Right cardiac atrium (tissue), 5 donors: Measurements from ENCODE around the gene PTP4A2. TPM values are rescaled to one million over a fixed set of nuclear protein-coding genes. Genes with fewer than 3 reads are reported as not detected.

Source experiments
- ATAC-seq, 2 donors: fragments of 200-7000 bp; cut with Tn5 transposase; one replicate each; pipeline versions ENCODE4 v1.8.0 to v1.9.1; 2020; ENCODE audit warnings: moderate library complexity in 2 of 2, mild to moderate bottlenecking in 1 of 2
- DNase-seq, 3 donors: peaks; one replicate each; pipeline ENCODE4 v3.0.0-alpha.2; 2020
- H3K27ac ChIP-seq: one replicate; pipeline ENCODE4 v1.5.1; 2013; ENCODE audit warnings: mild to moderate bottlenecking, low read length, control low read depth, moderate library complexity
- H3K27me3 ChIP-seq: one replicate; pipeline ENCODE4 v1.6.1; 2013; ENCODE audit not compliant: control insufficient read depth, insufficient read depth
- H3K4me1 ChIP-seq: one replicate; pipeline ENCODE4 v1.6.1; 2013; ENCODE audit warnings: low read length; ENCODE audit not compliant: control insufficient read depth, insufficient read depth
- H3K4me3 ChIP-seq: one replicate; pipeline ENCODE4 v1.5.1; 2013; ENCODE audit warnings: low read length, control low read depth
- H3K9me3 ChIP-seq: one replicate; pipeline ENCODE4 v1.6.1; 2013; ENCODE audit warnings: low read length; ENCODE audit not compliant: control insufficient read depth
- WGBS: extraction: QIAGEN DNeasy Blood & Tissue Kit; methylation state at CpG from one replicate; pipeline ENCODE4 v1.1.7; 2013; 5-methylcytosine and 5-hydroxymethylcytosine counted together
- intact Hi-C, 4 donors: fragments of 100-400 bp; cut with DNase I; formaldehyde crosslinking; loops; one replicate each; pipeline versions ENCODE4 v1.11.0 to v1.14.0; 2022 to 2023
- polyA plus RNA-seq: library from polyadenylated mRNA; stranded (reverse); fragments of 200-250 nt; gene quantifications from one replicate; pipeline ENCODE4 v1.2.3, GENCODE V29; 2013
- total RNA-seq, 4 donors: library from RNA; stranded (reverse); fragmentation: NEBNext Ultra II Directional; extraction: Animal tissue kit (Norgen Biotek cat#: 25700); gene quantifications; one replicate each; pipeline ENCODE4 v1.2.1, GENCODE V29; 2021
- donor health status: healthy with polysubstance abuse.
- donor health status: DM: no; HTN: yes; CAD: no.
- donor health status: DM: no; HTN: no; CAD: no.
- donor health status: DM: no; HTN: yes; CAD: no; lungs with severe emphysema.
- donor health status: DM: yes; HTN: yes; CAD: no.

The PTP4A2 gene
- total and polyA plus RNA-seq, 5 donors: 158 to 558 (median 415) TPM

DNA sequence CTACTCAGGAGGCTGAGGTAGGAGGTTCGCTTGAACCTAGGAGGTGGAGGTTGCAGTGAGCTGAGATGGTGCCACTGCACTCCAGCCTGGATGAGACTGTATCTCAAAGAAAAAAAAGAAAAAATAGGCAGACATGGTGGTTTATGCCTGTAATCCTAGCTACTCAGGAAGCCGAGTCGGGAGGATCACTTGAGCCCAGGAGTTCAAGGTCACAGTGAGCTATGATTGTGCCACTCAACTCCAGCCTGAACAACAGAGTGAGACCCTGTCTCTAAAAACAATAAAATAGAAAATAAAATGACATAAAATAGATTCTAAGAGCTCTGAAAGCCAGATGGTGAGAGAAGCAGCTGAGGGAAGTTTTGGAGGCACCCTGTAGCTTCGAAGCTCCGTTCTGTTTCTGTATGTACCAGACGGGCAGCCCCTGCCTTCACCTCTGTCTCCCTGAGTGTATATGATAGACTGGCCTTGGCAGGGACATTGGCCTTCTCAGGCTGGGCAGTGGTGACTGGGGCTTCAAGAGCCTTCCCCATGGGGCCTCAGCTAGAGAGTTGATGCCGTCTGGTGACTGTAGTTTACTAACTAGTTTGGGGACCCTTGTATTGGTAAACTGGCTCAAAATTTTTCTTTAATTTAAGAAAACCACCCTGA lies 68.0 kb downstream of the PTP4A2 start:
- 86% methylated on average over 7 of the region's 7 CpGs for WGBS
- intact Hi-C loops: no loop called here
- DNase-seq (no peak), ATAC-seq (no peak)
- no peak overlapping the region for H3K4me3 ChIP-seq
- H3K4me1 ChIP-seq: no peaks in the 10 kb centered on the region
- H3K9me3 ChIP-seq: no peaks in the 10 kb centered on the region
- no peaks in the 10 kb centered on the region for H3K27me3 ChIP-seq
- H3K27ac ChIP-seq: no peak overlapping the region

DNA sequence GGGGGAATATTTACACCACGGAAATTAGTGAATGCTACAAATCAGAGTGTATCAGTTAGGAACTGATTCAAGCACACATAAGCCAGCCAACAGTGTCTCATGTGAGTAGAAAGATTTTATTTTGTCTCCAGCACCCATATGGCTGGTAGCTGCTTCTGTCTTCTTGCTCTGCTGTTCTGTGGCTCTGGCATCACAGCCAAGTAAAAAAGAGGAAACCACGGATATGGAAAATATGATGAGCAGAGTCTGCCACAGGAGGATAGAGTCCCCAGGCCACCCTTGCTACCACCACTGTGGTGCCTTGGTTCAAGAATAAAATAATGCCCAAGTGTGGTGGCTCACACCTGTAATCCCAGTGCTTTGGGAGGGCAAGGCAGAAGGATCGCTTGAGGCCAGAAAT lies 68.7 kb downstream of the PTP4A2 start:
- intact Hi-C loops: no loop called here
- DNase-seq: no peak
- Histone ChIP-seq H3K4me3 (no peak overlapping the region), H3K27me3 (no peaks in the 10 kb centered on the region), H3K4me1 (no peaks in the 10 kb centered on the region), H3K9me3 (no peaks in the 10 kb centered on the region), H3K27ac (no peak overlapping the region)
- WGBS: 61% methylated on average over 3 of the region's 3 CpGs
- no peak for ATAC-seq

DNA sequence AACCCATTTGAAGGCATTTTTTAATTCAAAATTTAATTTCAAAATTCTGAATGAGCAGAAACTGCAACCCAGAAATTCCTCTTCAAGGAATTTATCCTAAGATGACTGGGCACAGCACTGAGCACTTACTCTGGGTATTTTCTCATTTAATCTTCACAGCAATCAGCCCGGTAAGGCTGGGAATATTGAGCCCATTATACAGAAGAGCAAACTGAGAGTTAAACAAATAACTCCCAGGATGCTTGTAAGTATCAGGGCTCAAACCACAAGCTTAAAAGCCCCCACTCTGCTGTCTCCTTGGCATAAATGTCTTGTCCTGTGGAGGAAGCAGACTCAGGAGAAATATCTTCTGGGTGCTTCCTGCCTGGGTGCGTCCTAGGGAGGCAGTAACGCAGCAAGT lies 69.3 kb downstream of the PTP4A2 start:
- H3K9me3 ChIP-seq: no peaks in the 10 kb centered on the region
- H3K27ac ChIP-seq: no peak overlapping the region
- intact Hi-C loops: no loop called here
- no peaks in the 10 kb centered on the region for H3K27me3 ChIP-seq
- WGBS: 75% methylated on average over 3 of the region's 3 CpGs
- no peak overlapping the region for H3K4me3 ChIP-seq
- no peak for DNase-seq
- ATAC-seq: no peak
- H3K4me1 ChIP-seq: no peaks in the 10 kb centered on the region

DNA sequence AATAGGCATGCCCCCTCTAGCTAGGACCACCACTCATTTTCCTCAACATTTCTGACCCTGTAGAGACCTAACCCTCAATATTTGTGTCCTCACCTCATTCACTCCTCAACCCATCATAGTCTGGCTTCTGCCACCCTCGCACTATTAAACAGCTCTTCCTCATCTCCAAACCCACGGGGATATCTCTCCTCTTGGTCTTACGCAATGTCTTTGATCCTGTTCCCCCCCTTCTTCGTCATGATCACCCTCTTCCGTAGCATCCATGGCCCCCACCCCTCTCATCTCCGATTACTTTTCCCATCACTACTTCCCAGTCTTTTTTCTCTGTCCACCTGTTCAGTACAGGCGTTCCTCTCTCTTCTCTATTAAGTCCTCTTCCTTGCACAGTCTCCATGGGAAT lies 70.6 kb downstream of the PTP4A2 start:
- intact Hi-C loops: no loop called here
- 74% methylated on average over 7 of the region's 7 CpGs for whole genome bisulfite sequencing
- no peak overlapping the region for H3K4me3 ChIP-seq
- H3K27ac ChIP-seq: no peak overlapping the region
- no peaks in the 10 kb centered on the region for H3K4me1 ChIP-seq
- H3K9me3 ChIP-seq: no peaks in the 10 kb centered on the region
- no peak for DNase-seq
- ATAC-seq: no peak
- H3K27me3 ChIP-seq: no peaks in the 10 kb centered on the region

DNA sequence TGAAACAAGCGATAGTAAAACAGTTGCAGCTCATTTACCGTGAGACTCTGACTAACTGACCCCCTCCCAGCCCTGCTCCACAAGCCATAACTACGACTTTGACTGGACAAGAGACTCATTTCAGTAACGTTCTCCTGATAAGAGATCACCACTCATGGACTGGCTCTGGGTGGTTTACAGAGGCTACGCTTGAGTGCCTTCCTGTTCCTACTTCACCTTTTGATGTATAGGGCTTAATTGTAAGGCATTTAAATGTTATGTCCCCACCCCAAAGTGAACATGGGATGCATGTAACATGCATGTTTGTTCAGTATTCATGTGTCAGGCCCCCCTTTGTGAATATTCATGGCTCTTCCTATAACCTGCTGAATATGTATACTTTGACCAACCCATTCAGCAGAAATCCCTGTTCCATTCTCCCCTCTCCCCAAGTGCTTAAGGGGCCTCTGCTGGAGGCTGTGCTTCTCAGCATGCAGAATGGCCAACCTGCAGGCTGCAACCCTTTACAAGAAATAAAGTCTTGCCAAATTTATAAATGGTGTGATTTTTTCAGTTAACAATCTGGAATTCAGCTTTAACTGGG lies 71.6 kb downstream of the PTP4A2 start:
- Histone ChIP-seq H3K27me3 (no peaks in the 10 kb centered on the region), H3K4me1 (no peaks in the 10 kb centered on the region), H3K27ac (no peak overlapping the region), H3K9me3 (no peaks in the 10 kb centered on the region), H3K4me3 (no peak overlapping the region)
- WGBS: 56% methylated on average over 5 of the region's 5 CpGs
- intact Hi-C loops: no loop called here
- DNase-seq: no peak
- no peak for ATAC-seq

DNA sequence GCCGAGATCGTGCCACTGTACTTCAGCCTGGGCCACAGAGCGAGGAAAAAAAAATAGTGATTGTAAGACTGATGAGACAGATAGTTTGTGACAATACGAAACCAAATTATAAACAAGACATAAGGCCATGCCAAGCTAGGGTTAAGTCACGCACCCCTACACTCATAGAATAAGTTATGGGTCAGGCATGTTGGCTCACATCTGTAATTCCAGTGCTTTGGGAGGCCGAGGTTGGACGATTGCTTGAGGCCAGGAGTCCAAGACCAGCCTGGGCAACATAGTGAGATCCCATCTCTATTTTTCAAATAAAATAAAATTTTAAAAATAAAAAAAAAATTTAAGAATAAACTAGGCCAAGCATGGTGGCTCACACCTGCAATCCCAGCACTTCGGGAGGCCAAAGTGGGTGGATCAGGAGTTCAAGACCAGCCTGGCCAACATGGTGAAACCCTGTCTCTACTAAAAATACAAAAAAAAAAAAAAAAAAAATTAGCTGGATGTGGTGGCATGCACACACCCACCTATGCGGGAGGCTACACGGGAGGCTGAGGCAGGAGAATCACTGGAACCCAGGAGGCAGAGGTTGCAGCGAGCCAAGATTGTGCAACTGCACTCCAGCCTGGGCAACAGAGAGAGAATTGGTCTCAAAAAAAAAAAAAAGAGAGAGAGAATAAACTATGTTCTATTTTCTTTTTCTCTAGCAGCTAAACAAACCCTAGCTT lies 72.3 kb downstream of the PTP4A2 start:
- Histone ChIP-seq H3K4me3 (no peak overlapping the region), H3K4me1 (no peaks in the 10 kb centered on the region), H3K27me3 (no peaks in the 10 kb centered on the region), H3K27ac (no peak overlapping the region), H3K9me3 (no peaks in the 10 kb centered on the region)
- 89% methylated on average over 11 of the region's 11 CpGs for WGBS
- ATAC-seq: no peak
- no peak for DNase-seq
- intact Hi-C loops: no loop called here

DNA sequence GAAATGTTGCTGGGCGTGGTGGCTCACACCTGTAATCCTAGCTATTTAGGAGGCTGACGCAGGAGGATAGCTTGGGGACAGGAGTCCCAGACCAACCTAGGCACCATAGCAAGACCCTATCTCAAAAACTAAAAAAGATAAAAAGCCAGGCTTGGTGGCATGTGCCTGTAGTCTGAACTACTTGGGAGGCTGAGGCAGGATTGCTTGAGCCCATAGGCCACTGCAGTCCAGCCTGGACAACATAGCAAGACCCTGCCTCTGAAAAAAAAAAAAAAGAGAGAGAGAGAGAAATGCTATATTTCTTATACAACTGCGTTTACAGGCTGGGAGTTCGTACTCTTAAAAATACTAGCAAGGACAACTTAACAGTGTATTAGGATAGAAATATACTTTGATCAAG lies 76.1 kb downstream of the PTP4A2 start:
- 92% methylated on average over 4 of the region's 4 CpGs for WGBS
- Histone ChIP-seq H3K4me1 (no peaks in the 10 kb centered on the region), H3K27ac (no peak overlapping the region), H3K4me3 (no peak overlapping the region), H3K27me3 (no peaks in the 10 kb centered on the region), H3K9me3 (no peaks in the 10 kb centered on the region)
- intact Hi-C loops: no loop called here
- DNase-seq (no peak), ATAC-seq (no peak)

DNA sequence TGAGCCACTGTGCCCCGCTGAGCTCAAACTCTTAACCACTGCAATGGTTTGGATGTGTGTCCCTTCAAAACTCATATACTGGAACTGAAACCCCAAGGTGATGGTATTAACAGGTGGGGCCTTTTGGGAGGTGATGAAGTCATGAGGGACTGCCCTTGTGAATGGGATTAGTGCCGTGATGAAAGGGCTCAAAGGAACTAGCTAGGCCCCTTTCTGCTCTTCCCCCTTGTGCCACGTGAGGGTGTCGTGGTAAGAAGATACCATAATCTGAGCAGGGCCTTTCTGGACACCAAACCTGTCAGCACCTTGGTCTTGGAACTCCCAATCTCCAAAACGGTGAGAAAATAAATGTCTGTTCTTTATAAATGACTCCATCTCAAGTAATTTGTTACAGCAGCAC lies 76.8 kb downstream of the PTP4A2 start:
- ATAC-seq: no peak
- WGBS: 60% methylated on average over 5 of the region's 5 CpGs
- intact Hi-C loops: no loop called here

DNA sequence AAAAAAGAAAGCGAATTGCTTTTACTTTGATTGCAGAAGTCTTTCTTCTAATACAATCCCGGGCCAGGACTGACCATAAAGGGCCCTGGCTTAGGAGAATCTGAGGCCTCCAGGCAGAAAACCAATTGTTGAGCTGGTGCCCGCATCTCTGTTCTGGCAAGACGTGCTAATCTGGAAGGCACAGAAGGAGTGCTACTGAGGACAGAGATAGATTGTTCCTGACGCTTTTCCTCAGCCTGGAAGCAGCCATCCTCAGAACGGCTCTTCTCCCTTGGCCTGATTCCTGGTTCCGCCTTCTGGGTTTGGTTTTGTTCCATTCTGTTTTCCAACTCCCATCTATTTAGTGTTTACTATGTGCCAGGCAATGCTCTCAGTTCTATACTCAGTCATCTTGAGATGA lies 77.6 kb downstream of the PTP4A2 start:
- Histone ChIP-seq H3K4me1 (no peaks in the 10 kb centered on the region), H3K27me3 (no peaks in the 10 kb centered on the region), H3K27ac (no peak overlapping the region), H3K4me3 (no peak overlapping the region), H3K9me3 (no peaks in the 10 kb centered on the region)
- ATAC-seq (no peak), DNase-seq (no peak)
- 75% methylated on average over 7 of the region's 7 CpGs for WGBS
- intact Hi-C loops: no loop called here

More for the DNA sequence above, 76.8 kb downstream of the PTP4A2 start:
- Histone ChIP-seq H3K4me1 (no peaks in the 10 kb centered on the region), H3K27me3 (no peaks in the 10 kb centered on the region), H3K4me3 (no peak overlapping the region), H3K9me3 (no peaks in the 10 kb centered on the region), H3K27ac (no peak overlapping the region)
- no peak for DNase-seq

DNA sequence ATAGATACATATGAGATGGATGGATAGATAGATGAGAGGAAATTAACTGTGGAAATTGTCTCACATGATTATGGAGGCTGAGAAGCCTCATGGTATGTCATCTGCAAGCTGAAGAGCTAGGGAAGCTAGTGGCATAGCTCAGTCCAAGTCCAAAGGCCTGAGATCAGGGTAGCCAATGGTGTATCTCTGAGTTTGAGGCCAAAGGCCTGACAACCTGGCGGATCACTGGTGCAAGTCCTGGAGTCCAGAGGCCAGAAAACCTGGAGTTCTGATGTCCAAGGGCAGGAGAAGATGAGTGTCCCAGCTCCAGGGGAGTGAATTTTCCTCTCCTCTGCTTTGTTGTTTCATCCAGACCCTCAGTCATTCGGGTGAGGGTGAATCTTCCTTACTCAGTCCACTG lies 78.4 kb downstream of the PTP4A2 start:
- intact Hi-C loops: no loop called here
- Histone ChIP-seq H3K27ac (no peak overlapping the region), H3K27me3 (no peaks in the 10 kb centered on the region), H3K4me3 (no peak overlapping the region), H3K9me3 (no peaks in the 10 kb centered on the region), H3K4me1 (no peaks in the 10 kb centered on the region)
- 92% methylated on average over 2 of the region's 2 CpGs for WGBS
- DNase-seq (no peak), ATAC-seq (no peak)

DNA sequence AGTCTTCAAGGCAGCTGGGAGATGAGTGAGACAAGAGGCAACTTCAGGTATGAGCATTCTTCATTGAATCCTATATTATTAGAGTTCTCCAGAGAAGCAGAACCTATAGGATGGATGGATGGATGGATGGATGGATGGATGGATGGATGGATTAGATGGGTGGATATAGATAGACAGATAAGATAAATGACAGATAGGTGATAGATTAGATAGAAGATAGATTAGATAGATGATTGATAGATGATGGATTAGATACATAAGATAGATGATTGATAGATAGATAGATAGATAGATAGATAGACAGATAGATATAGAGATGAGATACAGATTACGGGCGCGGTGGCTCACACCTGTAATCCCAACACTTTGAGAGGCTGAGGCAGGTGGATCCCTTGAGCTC lies 79.1 kb downstream of the PTP4A2 start:
- Histone ChIP-seq H3K9me3 (no peaks in the 10 kb centered on the region), H3K27ac (no peak overlapping the region), H3K4me3 (no peak overlapping the region), H3K27me3 (no peaks in the 10 kb centered on the region), H3K4me1 (no peaks in the 10 kb centered on the region)
- DNase-seq (no peak), ATAC-seq (no peak)
- intact Hi-C loops: no loop called here
- WGBS: 97% methylated on average over 3 of the region's 3 CpGs
